Measurements from ENCODE around the gene DUSP9.

DNA sequence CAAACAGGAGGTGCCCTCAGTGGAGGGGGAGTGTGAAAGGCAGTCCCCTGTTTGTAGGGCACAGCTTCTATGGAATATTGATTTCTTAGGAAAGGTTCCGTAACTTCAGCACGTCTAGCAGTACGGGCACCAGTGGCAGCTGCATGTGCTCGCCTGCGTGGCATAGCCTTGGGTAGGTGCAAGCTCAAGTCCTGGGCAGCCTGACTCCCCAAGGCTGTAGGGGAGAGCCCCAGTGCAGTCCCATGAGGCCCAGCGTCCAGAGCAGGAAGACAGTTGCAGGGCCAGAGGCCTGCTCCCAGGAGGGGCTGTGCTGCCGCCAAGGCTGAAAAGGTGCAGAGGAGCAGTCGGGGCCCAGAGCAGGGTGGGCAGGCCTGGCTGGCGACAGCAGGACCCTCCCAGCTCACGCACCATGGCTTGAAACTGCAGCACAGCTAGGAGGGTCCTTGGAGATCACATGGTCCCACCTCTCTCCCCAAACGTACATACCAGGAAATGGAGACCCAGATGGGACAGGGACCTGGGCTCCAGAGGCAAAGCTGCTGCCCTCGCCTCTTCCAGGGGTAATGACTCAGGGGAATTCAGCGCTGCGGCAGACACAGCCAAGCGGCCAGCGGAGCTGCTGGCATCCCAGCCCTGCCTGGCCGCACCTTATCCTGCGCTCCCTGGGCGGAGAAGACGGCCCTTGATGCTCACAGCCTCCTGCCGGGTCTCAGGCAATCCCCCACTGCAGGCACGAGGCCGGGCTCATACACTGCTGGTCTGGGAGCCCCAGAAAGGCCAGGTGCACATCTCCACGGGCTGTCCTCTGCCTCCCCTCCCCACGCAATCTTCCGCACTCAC, 6.0 kb upstream of the DUSP9 start:
- TF ChIP-seq, protein P1, sequence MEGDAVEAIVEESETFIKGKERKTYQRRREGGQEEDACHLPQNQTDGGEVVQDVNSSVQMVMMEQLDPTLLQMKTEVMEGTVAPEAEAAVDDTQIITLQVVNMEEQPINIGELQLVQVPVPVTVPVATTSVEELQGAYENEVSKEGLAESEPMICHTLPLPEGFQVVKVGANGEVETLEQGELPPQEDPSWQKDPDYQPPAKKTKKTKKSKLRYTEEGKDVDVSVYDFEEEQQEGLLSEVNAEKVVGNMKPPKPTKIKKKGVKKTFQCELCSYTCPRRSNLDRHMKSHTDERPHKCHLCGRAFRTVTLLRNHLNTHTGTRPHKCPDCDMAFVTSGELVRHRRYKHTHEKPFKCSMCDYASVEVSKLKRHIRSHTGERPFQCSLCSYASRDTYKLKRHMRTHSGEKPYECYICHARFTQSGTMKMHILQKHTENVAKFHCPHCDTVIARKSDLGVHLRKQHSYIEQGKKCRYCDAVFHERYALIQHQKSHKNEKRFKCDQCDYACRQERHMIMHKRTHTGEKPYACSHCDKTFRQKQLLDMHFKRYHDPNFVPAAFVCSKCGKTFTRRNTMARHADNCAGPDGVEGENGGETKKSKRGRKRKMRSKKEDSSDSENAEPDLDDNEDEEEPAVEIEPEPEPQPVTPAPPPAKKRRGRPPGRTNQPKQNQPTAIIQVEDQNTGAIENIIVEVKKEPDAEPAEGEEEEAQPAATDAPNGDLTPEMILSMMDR (IDR thresholded peaks at IDR 0.05 in 2 of 3, conservative IDR thresholded peaks at IDR 0.05 in 1 of 3; ENCODE audit: borderline replicate concordance in 1 of 3, insufficient read depth in 1 of 3, low read depth in 2 of 3, low read length in 2 of 3) = no peak
- TF ChIP-seq SRF (IDR thresholded peaks at IDR 0.05; ENCODE audit: low read depth) = no peak

Data from HCT116 (cell line).